Measurements from ENCODE around the gene KLF16. TPM values are rescaled to one million over a fixed set of nuclear protein-coding genes. Genes with fewer than 3 reads are reported as not detected.

Gene KLF16
- total RNA-seq, 3 donors from 2014 or later: 2.9 to 4.6 (median 4.1) TPM

DNA sequence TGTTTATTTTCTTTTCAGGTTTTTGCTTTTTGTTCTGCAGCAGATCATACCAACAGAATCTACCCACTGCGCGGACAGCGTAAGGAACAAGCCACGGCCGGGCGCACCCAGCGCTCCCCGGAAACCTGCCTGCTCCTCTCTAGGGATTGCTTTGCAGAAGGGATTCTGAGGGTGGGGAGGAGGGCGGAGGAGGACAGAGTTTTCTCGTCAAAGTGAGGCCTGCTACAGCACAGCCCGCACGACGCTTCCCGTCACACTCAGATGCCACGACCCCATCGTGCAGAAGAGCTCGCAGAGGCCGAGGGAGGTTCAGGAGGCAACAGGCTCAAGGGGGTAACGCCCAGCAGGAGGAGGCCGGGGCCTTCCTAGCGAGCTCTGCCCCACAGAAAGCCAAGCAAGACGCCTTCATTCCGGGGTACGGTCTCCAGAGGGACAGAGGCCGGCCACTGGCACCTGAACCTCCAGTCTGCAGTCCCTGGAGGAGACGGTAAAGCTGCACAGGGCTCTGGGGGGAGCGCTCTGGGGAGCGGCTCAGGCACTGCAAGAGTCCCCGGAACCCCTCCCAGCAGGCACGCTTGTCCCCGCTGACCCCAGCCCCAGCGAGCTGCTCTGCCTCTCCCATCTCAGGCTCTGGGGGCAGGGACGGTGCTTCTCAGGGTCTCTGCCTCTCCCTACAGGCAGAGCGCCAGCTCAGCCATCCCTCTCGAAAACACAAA, 22.0 kb downstream of the KLF16 start:
- Histone ChIP-seq H3K9me3 (no peaks in the 10 kb centered on the region), H3K36me3 (no peaks in the 10 kb centered on the region), H3K27me3 (no peaks in the 10 kb centered on the region), H3K4me3 (peak overlapping the region in 1 of 3 donors; percentile 54), H3K4me1 (peaks cover 30 to 40% of the 10 kb centered on the region in 2 donors), H3K27ac (peak overlapping the region; percentile 33 to 77)
- DNase-seq (ENCODE audit: low spot score in 2 of 2): no peak
- intact Hi-C loops (cut with DNase I; ENCODE audit: low total_unique reads): no loop called here
- TF ChIP-seq POLR2A (IDR thresholded peaks at IDR 0.05): no peak
- TF ChIP-seq POLR2AphosphoS5 (IDR thresholded peaks at IDR 0.05): no peak
- TF ChIP-seq CTCF (IDR thresholded peaks at IDR 0.05): no peak

DNA sequence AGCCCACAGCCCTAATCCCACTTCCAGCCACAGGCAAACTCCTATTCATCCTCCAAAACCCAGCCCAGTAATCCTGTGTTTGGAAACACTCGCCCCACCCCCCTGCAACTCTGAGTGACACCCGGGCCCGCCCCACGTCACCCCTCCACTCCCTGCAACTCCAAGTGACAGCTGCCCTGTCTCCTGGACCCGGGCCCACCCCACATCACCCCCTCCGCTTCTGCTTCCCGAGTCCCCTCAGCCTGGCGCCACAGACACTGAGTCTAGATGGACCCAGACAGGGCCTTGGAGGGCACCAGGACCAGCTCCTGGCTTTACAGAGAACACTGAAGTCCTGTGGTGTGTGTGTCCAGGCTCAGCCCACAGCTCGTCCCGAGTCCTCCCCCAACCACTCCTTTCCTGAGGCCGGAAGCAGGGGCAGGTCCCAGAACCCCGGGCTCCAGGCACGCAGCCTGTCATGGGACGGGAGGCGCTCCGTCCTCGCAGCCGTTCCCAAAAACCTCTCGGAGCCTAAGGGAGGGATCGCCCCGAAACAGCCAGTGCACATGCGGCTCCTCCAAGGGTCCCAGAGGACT, 22.8 kb downstream of the KLF16 start:
- no peak for DNase-seq (ENCODE audit: low spot score in 2 of 2)

DNA sequence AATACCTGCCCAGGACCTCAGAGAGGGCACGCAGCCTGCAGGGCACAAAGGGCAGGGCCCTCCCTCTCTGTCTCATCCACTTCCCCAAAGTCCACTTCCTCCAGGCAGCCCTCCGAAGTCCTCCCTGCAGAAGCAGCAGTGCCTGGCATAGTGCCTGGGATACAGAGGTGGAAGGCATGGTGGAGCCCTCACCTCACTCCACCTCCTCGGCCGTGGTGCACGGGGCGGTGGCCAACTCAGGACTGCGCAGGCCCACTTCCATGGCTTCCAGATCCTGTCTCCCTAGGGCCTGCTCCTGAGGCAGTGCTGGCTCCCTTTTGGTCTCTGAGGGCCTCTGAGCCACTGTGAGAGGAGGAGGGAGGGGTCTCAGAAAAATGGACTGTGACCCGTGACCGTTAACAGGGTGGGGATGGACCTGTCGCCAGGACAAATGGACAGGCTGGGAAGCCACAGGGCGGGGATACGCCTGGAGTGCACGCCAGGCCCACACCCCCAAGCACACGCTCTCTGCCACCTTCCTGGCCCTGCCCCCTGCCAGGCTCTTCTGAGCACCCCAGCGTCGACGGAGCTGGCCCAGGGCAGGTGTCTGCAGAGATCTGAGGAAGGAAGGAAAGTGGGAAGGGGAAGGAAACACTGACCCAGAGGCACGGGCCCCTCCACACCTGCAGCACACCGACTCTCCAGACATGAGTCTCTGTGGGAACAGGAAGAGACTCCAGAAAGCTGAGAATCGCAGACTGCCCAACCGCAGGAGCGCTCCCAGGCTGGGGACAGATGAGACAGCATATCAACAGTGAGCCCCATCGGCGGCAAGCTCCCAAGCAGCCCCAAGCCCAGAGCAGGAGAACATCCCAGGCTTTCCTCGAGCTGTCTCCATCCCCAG, 23.5 kb downstream of the KLF16 start:
- H3K4me1 ChIP-seq: peaks cover 26% of the 10 kb centered on the region in 2 donors
- no peaks in the 10 kb centered on the region for H3K27me3 ChIP-seq
- TF ChIP-seq POLR2AphosphoS5 (IDR thresholded peaks at IDR 0.05) (no peak), POLR2A (IDR thresholded peaks at IDR 0.05) (no peak), CTCF (IDR thresholded peaks at IDR 0.05) (no peak)
- H3K36me3 ChIP-seq: no peaks in the 10 kb centered on the region
- H3K4me3 ChIP-seq: peak overlapping the region in 1 of 3 donors; percentile 54
- intact Hi-C loops (cut with DNase I; ENCODE audit: low total_unique reads): no loop called here
- peak overlapping the region in 1 of 2 donors; percentile 77 for H3K27ac ChIP-seq
- no peak for DNase-seq (ENCODE audit: low spot score in 2 of 2)
- no peaks in the 10 kb centered on the region for H3K9me3 ChIP-seq

More for the DNA sequence above, 22.8 kb downstream of the KLF16 start:
- TF ChIP-seq CTCF (IDR thresholded peaks at IDR 0.05): no peak
- no peak for TF ChIP-seq POLR2A (IDR thresholded peaks at IDR 0.05)
- no peak for TF ChIP-seq POLR2AphosphoS5 (IDR thresholded peaks at IDR 0.05)
- intact Hi-C loops (cut with DNase I; ENCODE audit: low total_unique reads): no loop called here
- Histone ChIP-seq H3K27me3 (no peaks in the 10 kb centered on the region), H3K4me1 (peaks cover 29 to 33% of the 10 kb centered on the region in 2 donors), H3K9me3 (no peaks in the 10 kb centered on the region), H3K27ac (peak overlapping the region in 1 of 2 donors; percentile 77), H3K4me3 (peak overlapping the region in 1 of 3 donors; percentile 54), H3K36me3 (no peaks in the 10 kb centered on the region)

- no peak overlapping the region for H3K27ac ChIP-seq
- intact Hi-C loops (cut with DNase I; ENCODE audit: low total_unique reads): no loop called here
Observed at GRCh38 chr19:1837625-1838105, 25.7 kb downstream of the KLF16 start.

More at GRCh38 chr19:1837625-1838105, 25.7 kb downstream of the KLF16 start:
- H3K27me3 ChIP-seq: no peaks in the 10 kb centered on the region
- H3K4me3 ChIP-seq: peak overlapping the region in 1 of 3 donors; percentile 46
- no peaks in the 10 kb centered on the region for H3K9me3 ChIP-seq
- DNase-seq (ENCODE audit: low spot score in 2 of 2): no peak
- H3K36me3 ChIP-seq: no peaks in the 10 kb centered on the region
- TF ChIP-seq POLR2A (IDR thresholded peaks at IDR 0.05) (no peak), CTCF (IDR thresholded peaks at IDR 0.05) (peak; percentile 51 to 60 (median 59)), POLR2AphosphoS5 (IDR thresholded peaks at IDR 0.05) (no peak)
- peaks cover 4 to 15% of the 10 kb centered on the region in 2 donors for H3K4me1 ChIP-seq
